Measurements from ENCODE around the gene NRSN2. TPM values are rescaled to one million over a fixed set of nuclear protein-coding genes. Genes with fewer than 3 reads are reported as not detected.

The NRSN2 gene
- polyA plus RNA-seq, 4 donors = 45.3 to 56.4 (median 49.5) TPM

Other genes starting within 250 kb of the NRSN2 start
- gene DEFB126, start 204.5 kb upstream of the NRSN2 start, polyA plus RNA-seq (ENCODE audit: insufficient read length in 4 of 4) = not detected
- gene DEFB127, start 189.7 kb upstream of the NRSN2 start, polyA plus RNA-seq (ENCODE audit: insufficient read length in 4 of 4) = not detected
- not detected for gene DEFB128, start 157.4 kb upstream of the NRSN2 start, polyA plus RNA-seq (ENCODE audit: insufficient read length in 4 of 4)
- gene DEFB129, start 119.9 kb upstream of the NRSN2 start, polyA plus RNA-seq (ENCODE audit: insufficient read length in 4 of 4) = not detected
- gene DEFB132, start 89.4 kb upstream of the NRSN2 start, polyA plus RNA-seq (ENCODE audit: insufficient read length in 4 of 4) = under 1 TPM in 1 of 4 donors, not detected in 3; 0.10 TPM
- 10 to 100 TPM; 32.0 to 43.0 (median 37.6) TPM for gene C20orf96, start 56.4 kb upstream of the NRSN2 start, polyA plus RNA-seq (ENCODE audit: insufficient read length in 4 of 4)
- gene ZCCHC3, start 49.5 kb upstream of the NRSN2 start, polyA plus RNA-seq (ENCODE audit: insufficient read length in 4 of 4) = 10 to 100 TPM; 41.0 to 59.0 (median 48.3) TPM
- 10 to 100 TPM; 25.1 to 45.5 (median 36.8) TPM for gene SOX12, start 21.6 kb upstream of the NRSN2 start, polyA plus RNA-seq (ENCODE audit: insufficient read length in 4 of 4)
- gene TRIB3, start 33.6 kb downstream of the NRSN2 start, polyA plus RNA-seq (ENCODE audit: insufficient read length in 4 of 4) = 1 to 10 TPM; 3.8 to 5.4 (median 4.1) TPM
- 100 to 1,000 TPM in 2 of 4 donors, 10 to 100 TPM in 2; 66.5 to 111 (median 91.9) TPM for gene RBCK1, start 61.2 kb downstream of the NRSN2 start, polyA plus RNA-seq (ENCODE audit: insufficient read length in 4 of 4)
- gene TBC1D20, start 115.4 kb downstream of the NRSN2 start, polyA plus RNA-seq (ENCODE audit: insufficient read length in 4 of 4) = 10 to 100 TPM; 29.0 to 38.3 (median 32.9) TPM
- gene CSNK2A1, start 196.7 kb downstream of the NRSN2 start, polyA plus RNA-seq (ENCODE audit: insufficient read length in 4 of 4) = 100 to 1,000 TPM; 127 to 158 (median 142) TPM